GM19324 (cell line): Measurements from ENCODE around the gene RBM39.
"Not testable (repeated sequence)": the region's sequence is repeated elsewhere in the genome, so short reads cannot be mapped to it uniquely, and the experiment has no call there.

ENCODE experiments used
- ATAC-seq: cut with Tn5 transposase; IDR thresholded peaks from one replicate; pipeline ENCODE4 v1.9.1; 2021; ENCODE audit warnings: mild to moderate bottlenecking, moderate library complexity; ENCODE audit not compliant: unreplicated experiment, low FRiP score

Gene RBM39

DNA sequence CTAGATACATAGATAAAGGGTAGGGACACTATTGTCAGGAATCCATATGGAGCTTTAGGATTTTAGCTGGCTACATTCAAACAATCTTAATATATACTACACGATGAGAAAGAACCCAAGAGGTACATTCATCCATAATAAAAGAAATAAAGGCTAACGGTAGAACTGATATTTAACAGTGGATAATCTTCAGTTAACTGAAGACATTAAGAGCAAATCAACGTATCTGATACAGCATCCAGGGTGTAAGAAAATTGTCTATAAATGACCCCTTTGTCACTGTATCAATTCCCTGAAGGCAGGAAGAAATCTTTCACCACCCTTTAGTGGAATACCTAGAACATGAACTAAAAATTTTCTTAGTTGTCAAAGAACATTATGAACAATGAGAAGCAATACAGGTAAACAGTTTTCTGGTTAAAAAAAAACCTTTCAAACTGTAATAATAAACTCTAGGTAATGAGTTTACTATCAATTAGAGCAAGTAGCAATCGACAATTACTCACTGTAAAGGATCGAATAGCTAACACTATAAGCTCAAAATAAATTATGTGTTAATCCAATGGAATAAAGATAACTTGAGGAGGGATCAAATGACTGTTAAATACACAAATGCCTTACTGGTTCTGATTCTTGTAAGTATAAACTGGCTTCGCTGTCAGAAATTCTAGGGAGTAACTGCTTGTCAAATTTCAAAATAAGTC is 31.0 kb downstream of the RBM39 start:
- no peak for ATAC-seq

DNA sequence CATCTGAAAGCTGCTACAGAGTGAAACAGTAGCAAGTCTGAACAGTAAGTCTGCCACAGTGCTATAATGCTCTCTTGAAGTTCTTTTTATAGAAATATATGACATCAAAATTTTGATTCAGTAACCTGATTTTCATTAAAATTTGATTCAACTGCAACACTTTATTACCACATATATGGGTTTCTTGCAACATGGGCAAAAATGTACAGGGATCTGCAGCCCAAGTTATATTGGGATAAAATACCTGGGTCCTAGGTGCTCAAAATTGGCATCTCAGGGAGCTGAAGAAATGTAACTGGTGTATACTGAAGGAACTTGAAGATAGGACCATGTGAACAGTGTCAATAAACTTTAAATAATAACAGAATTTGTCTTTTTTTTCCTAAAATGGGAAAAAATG is 32.0 kb downstream of the RBM39 start:
- no peak for ATAC-seq

DNA sequence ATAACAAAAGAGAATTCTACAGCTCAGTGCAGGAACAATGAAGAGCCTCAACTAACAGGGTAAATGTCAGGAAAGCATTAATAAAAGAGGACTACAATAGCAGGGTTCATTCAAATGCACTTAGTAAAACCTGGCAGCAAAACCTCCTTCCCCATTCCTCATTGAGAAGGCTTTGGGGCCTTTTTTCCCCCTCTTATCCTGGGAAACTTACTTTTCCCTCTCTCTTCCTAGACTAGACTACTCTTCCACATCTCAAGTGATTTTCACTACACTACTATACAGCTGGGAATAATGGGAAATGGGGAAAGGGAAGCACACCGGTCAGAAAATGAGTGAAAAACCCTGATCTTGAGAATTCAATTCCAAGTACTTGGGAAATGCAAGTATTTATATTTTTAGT is 32.8 kb downstream of the RBM39 start:
- no peak for ATAC-seq

DNA sequence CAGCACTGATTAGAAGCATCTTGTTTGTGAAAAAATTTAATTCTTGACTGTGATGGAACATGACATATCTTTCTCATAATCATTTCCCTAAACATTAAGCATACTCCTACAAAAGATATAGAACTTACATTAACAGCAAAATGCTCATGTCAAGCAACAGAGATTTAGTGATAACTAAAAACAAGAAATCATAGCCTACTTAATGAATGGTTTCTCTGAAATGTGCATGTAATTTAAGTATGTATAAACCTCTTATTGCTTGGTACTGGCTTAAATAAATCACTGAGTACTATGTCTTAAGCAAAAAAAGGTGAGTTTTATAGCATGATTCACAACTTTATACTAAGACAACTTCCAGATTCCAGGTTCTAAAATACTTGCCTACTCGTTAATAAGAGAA is 33.6 kb downstream of the RBM39 start:
- no peak for ATAC-seq

DNA sequence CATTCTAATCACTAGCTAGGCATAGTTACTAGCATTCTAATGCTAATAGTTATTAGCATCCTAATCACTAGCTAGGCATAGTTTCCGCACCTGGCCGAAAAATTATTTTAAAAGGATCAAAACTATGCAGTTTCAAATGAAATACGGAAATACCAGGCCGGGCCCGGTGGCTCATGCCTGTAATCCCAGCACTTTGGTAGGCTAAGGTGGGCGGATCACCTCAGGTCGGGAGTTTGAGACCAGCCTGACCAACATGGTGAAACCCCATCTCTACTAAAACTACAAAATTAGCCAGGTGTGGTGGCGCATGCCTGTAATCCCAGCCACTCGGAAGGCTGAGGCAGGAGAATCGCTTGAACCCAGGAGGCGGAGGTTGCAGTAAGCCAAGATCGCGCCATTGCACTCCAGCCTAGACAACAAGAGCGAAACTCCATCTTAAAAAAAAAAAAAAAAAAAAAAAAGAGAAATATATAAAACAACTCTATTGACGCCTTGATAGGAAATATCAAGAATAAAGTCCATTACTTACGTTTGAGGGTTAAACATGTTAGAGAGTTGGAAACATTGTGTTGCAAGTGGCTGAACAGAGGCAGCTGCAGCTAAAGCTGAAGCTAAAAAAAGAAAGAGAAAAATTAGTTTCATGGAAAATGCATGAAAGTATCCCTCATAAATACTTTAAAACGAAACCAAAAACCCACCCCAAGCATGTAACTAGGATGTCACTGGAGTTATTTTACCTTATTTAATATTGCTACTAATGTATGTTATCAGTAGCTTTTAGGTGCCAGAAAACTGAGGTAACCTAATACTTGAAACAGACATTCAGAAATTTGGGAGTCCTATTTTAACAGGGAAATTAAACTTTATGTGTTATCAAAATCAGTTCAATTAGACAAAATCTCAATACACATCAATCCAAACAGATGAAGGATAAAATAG is 35.2 kb downstream of the RBM39 start:
- ATAC-seq = not testable (repeated sequence)

DNA sequence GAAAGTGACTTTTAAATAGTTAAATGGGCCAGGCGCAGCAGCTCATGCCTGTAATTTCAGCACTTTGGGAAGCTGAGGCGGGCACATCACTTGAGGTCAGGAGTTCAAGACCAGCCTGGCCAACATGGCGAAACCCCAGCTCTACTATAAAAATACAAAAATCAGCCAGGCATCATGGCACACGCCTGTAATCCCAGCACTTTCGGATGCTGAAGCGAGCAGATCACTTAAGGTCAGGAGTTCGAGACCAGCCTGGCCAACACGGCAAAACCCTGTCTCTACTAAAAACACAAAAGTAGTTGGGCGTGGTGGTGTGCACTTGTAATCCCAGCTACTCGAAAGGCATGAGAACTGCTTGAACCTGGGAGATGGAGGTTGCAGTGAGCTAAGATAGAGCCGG is 36.2 kb downstream of the RBM39 start:
- ATAC-seq = not testable (repeated sequence)

DNA sequence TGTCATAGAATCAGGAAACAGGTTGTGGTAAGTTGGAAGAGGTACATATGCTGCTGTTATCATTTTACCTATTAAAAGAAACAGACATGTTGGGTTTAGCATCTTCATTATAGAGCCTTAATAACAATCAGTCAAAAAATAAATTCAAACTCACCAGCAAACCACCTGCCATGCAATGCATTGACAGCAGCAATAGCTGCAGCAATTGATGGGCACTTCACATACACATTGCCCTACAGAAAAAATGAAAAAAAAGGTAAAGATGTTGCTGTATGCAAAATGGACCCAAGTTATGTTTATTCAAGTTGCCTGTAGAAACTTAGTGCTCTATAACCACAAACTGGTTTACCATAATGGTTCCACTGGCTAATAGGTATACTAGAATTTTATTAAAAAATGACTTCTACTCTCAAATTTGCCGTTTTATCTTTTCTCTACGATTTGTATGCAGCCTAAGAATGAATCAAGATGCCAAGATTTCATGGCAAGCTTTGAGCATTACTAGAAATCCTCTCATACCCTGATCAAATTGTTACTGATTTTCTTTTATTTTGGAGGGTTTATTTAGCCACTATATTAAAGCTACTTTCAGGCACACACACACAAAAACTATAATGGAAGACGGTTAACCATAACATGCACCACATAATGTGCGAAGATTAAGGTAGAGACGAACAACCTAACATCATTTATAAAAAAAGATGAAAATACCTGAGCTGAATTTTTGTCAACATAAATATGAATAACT is 37.4 kb downstream of the RBM39 start:
- no peak for ATAC-seq

DNA sequence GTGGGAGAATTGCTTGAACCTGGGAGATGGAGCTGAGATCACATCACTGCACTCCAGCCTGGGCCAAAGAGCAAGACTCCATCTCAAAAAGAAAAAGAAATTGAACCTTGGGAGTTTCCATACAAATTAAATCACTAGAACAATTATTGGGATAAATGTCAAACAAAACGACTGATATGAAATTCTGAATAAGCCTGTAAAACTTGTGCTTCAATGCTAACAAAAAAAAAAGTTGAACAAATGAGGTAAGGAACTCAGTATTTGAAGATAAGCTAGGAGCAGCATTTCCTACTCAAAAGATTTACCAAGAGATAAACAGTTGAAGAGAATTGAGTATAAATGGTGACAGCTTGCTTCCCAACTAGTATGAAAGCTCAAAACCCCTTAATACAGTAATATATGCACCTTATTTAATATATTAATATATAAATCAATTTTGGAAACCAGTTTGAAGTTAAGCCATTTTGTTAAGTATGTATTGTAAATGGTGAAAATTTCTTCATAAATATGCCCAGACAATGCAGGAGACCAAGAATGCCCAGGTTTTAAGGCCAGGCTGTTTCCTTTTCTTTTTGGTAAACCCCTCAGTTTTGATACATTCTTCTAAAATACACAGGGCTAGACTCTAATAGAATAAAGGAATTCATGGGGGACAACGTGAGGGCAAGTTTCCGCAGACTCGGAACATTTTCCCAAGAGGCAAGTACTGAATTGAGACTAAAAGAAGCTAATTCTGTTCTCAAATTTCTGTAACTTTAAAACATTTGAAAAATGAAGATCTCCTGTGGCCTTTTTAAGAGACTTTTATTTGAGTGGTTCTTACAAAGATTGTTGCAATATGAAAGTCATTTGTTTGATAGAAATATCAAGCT is 39.0 kb downstream of the RBM39 start:
- ATAC-seq = no peak

DNA sequence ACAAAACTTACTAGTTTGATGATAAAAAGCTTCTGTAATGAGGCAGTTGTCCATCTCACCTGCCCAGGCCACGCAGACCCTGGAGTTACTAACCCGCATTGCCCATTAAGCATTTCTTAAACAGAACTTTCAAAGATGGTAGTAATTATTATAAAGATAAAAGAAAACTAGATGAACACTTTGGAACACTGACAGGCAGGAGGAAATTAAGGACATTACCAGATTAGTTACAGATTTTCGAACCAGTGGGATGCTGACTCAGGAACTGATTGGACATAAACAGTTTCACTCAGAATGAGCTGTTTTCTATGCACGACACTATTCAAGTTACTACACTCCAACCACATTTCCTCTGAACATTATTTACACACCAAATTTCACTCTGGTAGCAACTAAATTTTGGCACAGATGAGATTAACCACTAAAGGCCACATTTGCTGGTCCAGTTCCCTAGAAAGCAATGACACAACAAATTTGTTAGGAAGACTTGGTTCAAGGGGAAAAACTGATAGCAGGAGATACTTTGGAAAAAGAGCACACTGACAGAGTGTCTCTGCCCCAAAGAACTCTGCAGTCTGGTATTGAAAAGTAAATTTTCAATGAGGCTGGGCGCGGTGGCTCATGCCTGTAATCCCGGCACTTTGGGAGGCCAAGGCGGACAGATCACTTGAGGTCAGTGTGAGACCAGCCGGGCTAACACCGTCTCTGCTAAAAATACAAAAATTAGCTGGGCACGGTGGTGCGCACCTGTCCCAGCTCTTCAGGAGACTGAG is 39.8 kb downstream of the RBM39 start:
- no peak for ATAC-seq

DNA sequence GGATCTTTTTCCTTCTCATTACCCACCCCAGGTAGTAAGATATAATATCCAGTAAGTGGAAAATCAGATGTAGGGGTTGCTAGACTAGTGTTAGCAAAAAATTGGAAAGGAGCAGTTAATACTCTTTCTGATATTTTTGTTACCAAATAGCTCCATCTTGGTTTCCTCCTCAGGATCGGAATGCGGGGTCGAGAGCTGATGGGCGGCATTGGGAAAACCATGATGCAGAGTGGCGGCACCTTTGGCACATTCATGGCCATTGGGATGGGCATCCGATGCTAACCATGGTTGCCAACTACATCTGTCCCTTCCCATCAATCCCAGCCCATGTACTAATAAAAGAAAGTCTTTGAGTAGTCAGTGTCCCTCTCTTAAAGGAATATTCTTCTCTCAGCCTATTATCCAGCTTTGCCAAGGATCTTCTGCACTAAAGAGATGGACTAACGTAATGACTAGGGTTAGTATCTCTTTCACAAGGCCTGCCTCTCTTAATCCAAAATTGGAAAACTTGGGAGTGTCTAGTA is 41.4 kb downstream of the RBM39 start:
- no peak for ATAC-seq

DNA sequence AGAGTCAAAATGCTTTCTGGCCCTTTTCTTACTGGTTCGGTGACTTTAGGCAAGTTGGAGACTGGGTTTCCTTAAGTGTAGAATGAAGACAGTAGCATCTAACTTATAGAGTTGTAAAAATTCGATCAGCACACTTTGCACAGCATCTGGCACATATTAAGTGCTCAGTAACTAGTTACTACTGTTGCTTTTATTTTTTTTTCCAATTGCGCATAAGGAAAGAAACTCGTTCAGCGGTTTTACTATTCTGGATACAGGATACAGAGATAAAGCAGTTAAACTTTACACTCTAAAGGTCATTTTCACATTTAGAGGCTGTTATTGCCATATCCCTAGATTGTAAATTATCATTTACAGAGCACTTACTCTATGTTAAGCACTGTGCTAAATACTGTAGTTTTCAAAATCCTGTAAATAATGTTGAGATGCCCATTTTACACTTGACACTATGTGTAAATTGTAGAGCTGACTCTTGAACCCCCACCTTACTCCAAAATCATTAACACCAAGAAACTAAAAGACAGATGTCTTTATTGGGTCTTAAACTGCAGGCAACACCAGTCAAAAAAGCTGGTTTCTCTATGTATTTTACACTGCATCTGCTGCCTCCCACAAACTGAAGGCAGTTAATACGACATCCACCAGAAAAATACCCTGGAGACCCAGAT is 42.0 kb downstream of the RBM39 start:
- no peak for ATAC-seq

DNA sequence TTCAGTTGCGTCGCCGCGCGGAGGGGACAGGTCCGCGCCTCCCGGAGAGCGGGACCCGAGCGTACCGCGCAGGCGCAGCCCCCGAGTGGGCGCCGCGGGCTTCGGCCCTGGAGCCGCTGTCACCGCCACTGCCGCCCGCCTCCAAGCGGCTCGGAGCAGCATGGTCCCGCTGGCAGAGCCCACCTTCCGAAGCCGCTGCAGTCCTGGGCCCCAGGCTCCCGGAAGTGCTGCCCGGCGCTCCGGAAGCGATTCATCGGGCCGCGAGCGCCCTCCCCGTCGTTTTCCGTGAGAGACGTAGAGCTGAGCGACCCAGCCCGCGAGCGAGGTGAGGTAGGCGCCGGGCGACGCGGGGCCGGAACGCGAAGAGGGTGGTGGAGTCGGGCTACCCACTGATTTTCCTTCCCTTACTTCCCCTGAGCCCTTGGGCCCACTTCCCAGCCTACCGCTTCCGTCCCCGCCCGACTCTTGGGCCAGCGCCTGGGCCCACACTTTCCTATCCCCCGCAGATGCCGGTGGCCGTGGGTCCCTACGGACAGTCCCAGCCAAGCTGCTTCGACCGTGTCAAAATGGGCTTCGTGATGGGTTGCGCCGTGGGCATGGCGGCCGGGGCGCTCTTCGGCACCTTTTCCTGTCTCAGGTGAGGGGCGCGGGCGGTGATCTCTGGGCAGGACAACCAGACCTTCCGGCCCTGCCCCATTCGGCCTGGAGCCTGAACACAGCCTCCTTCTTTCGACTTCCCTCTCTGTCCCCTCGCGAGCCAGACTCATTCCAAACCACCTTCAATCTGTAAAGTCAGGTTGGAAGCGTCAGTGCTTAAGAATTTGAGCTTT is 42.7 kb downstream of the RBM39 start, which contains the start of the genes NFS1 and ROMO1:
Gene NFS1, minus strand, starts transcription at position 226 of the 830 bp plus-strand sequence. Its CDS starts 64 bp downstream, at position 162.
Gene ROMO1, plus strand, starts transcription at position 279 of the 830 bp plus-strand sequence. Its CDS starts 228 bp downstream, at position 507.
- peak; percentile 55 for ATAC-seq

DNA sequence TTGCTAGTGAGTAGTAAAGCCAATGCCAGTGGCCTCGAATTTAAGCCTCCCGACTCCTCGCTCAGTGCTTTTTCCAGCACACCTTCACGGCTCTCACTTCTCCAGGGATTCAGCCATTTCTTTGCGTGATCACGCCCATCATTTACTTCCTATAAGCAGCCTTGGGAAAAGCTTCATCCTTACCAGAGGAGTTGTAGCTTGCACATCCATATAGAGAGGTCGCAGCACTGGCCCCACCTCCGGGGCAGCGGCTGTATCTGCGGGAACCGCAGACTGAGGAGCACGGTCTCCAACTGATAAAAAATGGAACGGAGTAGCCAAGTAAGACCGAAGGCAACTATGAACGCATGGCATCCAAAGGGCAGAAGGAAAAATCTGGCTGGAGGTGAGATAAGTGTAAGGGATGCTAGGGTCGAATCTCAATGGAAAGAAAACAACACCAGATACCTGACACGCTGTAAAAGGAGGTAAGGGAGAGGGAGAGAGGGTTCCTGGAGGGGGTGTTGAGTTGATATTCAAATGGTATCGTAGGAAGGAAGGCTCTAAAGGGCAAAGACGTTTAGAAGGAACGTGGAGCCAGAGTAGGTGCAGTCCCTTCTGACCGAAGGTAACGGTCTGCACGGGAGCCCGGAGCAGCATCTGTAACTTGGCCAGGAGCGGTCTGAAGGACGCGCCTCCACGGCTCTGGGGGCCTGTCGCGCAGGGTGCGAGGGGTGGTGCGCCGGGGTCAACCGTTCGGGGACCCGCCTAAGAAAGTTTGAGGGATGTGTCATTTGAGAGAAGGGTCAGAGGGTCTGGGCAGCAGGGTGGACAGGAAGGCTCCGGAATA is 43.5 kb downstream of the RBM39 start:
- ATAC-seq = peak; percentile 24

DNA sequence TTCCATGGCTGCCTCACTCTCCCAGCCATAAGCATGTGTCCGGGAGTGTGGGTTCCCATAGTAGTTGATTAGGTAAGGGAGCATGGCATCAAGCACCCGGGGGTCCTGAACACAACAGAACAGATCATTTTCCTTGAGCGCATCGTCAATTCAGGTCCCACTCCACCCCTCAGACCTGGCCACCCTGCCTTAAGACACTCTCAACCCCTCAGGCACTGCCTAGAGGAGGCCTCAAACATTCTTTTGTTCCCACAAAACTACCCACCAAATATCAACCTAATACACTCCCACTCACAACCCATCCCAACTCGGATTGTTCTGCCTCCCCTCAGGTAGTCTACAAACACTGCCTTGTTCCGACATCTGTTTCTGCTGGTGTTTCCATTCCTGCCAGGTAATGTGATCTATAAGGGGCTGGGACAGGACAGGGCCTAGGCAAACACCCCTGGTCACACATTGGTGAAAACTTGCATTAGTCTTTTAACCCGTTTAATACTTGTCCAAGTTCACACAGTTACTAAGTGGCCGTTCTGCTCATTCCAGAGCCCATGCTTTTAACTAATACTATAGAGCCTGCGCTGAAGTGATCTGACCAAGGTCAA is 44.3 kb downstream of the RBM39 start:
- no peak for ATAC-seq

DNA sequence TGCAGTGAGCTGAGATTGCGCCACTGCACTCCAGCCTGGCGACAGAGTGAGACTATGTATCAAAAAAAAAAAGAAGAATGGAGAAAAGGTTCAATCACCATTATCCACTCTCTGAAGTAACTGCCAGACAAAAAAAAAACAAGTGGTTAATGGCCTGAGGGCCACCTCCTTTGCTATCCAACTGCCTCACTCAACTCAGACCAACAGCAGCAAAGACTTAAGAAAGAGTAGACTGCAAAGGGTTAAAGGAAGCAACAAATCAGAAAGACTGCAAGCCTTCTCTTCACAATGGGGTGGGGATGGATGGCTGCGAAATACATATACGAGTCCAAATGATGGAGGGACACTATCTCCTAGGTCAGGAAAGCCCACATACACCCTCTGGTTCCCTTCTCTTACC is 46.1 kb downstream of the RBM39 start:
- no peak for ATAC-seq

DNA sequence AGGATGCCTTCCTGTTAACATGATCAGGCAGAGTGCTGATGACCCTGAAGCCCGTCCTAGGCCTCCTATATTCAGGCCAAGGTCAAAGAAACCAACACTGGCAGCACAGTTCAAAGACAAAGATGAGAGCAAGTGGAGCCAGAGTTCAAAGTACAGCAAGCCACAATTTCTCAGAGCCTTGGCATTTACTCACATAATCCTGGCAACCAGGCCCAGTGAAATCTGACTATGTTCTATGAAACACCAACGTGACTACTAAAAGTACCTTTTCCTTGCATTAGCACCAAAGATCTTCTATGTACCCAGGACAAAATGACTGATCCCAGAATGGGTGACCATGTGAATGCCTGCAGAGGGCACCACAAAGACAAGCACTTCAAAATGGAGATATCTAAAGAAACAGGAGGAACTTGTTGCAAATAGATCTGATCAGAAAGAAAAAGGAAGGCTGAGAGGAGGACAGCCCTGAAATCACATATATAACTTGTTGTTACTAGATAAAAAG is 46.8 kb downstream of the RBM39 start:
- ATAC-seq = no peak
